HepG2 (cell line): ENCODE data around the gene INO80C. TPM values are rescaled to one million over a fixed set of nuclear protein-coding genes. Genes with fewer than 3 reads are reported as not detected.

Experiments used
- EZH2 ChIP-seq: conservative IDR thresholded peaks from 2 replicates; pipeline ENCODE4 v1.6.1; 2012; ENCODE audit warnings: mild to moderate bottlenecking, low read depth, low read length, moderate library complexity
- GPN1 ChIP-seq: sonication (generic); formaldehyde crosslinking; IDR thresholded peaks from 2 replicates; pipeline ENCODE4 v1.5.1; 2020; ENCODE audit warnings: missing genetic modification reagents, borderline replicate concordance
- ISX ChIP-seq: sonication (generic); formaldehyde crosslinking; conservative IDR thresholded peaks from 2 replicates; pipeline ENCODE4 v1.5.0; 2020; ENCODE audit warnings: missing genetic modification reagents
- MNT ChIP-seq: fragments of 450-650 bp; IDR thresholded peaks from 2 replicates; pipeline ENCODE4 v1.6.1; 2016
- NCOA1 ChIP-seq: sonication (generic); formaldehyde crosslinking; IDR thresholded peaks from 2 replicates; pipeline ENCODE4 v1.9.0; 2021; ENCODE audit warnings: missing genetic modification reagents
- NCOA2 ChIP-seq: sonication (generic); formaldehyde crosslinking; IDR thresholded peaks from 2 replicates; pipeline ENCODE4 v1.8.0; 2022; ENCODE audit warnings: inconsistent platforms
- NR0B2 ChIP-seq: sonication (generic); formaldehyde crosslinking; IDR thresholded peaks from 2 replicates; pipeline ENCODE4 v1.4.0; 2020; ENCODE audit warnings: mild to moderate bottlenecking, missing genetic modification reagents
- PREB ChIP-seq: sonication (generic); formaldehyde crosslinking; IDR thresholded peaks from 2 replicates; pipeline ENCODE4 v1.4.0; 2020; ENCODE audit warnings: missing genetic modification reagents
- REL ChIP-seq: sonication (generic); formaldehyde crosslinking; conservative IDR thresholded peaks from 2 replicates; pipeline ENCODE4 v1.8.0; 2022; ENCODE audit warnings: mild to moderate bottlenecking, missing genetic modification reagents, moderate library complexity
- SIX4 ChIP-seq: sonication (generic); formaldehyde crosslinking; IDR thresholded peaks from 2 replicates; pipeline ENCODE4 v1.4.0; 2020; ENCODE audit warnings: missing genetic modification reagents
- TFDP1 ChIP-seq: IDR thresholded peaks from 2 replicates; pipeline ENCODE4 v1.6.1; 2016; ENCODE audit warnings: missing compliant biosample characterization, missing genetic modification reagents, borderline replicate concordance
- ZBTB3 ChIP-seq: sonication (generic); formaldehyde crosslinking; IDR thresholded peaks from 2 replicates; pipeline ENCODE4 v1.4.0; 2020; ENCODE audit warnings: low read depth, mild to moderate bottlenecking, moderate library complexity, missing genetic modification reagents, borderline replicate concordance
- ZBTB34 ChIP-seq: sonication (generic); formaldehyde crosslinking; IDR thresholded peaks from 2 replicates; pipeline ENCODE4 v1.8.0; 2022; ENCODE audit warnings: mild to moderate bottlenecking, missing genetic modification reagents
- ZFP36L2 ChIP-seq: sonication (generic); formaldehyde crosslinking; IDR thresholded peaks from 2 replicates; pipeline ENCODE4 v1.4.0; 2020; ENCODE audit warnings: missing genetic modification reagents
- ZMAT3 ChIP-seq: sonication (generic); formaldehyde crosslinking; conservative IDR thresholded peaks from 2 replicates; pipeline ENCODE4 v1.7.0; 2021; ENCODE audit warnings: missing genetic modification reagents
- ZNF225 ChIP-seq: sonication (generic); formaldehyde crosslinking; IDR thresholded peaks from 2 replicates; pipeline ENCODE4 v1.4.0; 2020; ENCODE audit warnings: mild to moderate bottlenecking, missing genetic modification reagents
- ZNF512B ChIP-seq: sonication (generic); formaldehyde crosslinking; IDR thresholded peaks from 2 replicates; pipeline ENCODE4 v1.5.1; 2020; ENCODE audit warnings: missing genetic modification reagents, mild to moderate bottlenecking, borderline replicate concordance
- ZNF549 ChIP-seq: sonication (generic); formaldehyde crosslinking; IDR thresholded peaks from 2 replicates; pipeline ENCODE4 v1.5.0; 2020; ENCODE audit warnings: missing genetic modification reagents
- ZNF570 ChIP-seq: sonication (generic); formaldehyde crosslinking; IDR thresholded peaks from 2 replicates; pipeline ENCODE4 v1.4.0; 2020; ENCODE audit warnings: mild to moderate bottlenecking, missing genetic modification reagents, borderline replicate concordance
- ZNF788 ChIP-seq: sonication (generic); formaldehyde crosslinking; IDR thresholded peaks from 2 replicates; pipeline ENCODE4 v1.5.0; 2020; ENCODE audit warnings: mild to moderate bottlenecking, missing genetic modification reagents, borderline replicate concordance
- ZSCAN21 ChIP-seq: sonication (generic); formaldehyde crosslinking; IDR thresholded peaks from 2 replicates; pipeline ENCODE4 v1.8.0; 2022; ENCODE audit warnings: mild to moderate bottlenecking, missing genetic modification reagents, moderate library complexity, borderline replicate concordance
- polyA plus RNA-seq, 8 experiments: library from polyadenylated mRNA; depleted of rRNA in 3 of 8; stranded (reverse) in 7 of 8; unstranded in 1 of 8; fragments of >200 nt; fragmentation: Illumina TruSeq in 4 of 8; extraction: Trizol in 4 of 8; gene quantifications; 2 replicates each; pipeline versions ENCODE4 v1.2.1 to v1.2.3, GENCODE V29; 2011 to 2016; ENCODE audit warnings: low read depth in 4 of 8, missing spikeins in 1 of 8, mixed read lengths in 1 of 8; ENCODE audit not compliant: insufficient read depth in 1 of 8
- total RNA-seq, 5 experiments: library from RNA; depleted of rRNA; stranded (reverse); fragments of >200 nt; fragmentation: Illumina TruSeq; extraction: Trizol; gene quantifications; 2 replicates each; pipeline ENCODE4 v1.2.3, GENCODE V29; 2016; ENCODE audit warnings: low read depth in 1 of 5

INO80C gene
- total and polyA plus RNA-seq, 2 of the 13 experiments (the other 11 are each of a cell fraction or from before 2014, with no cell fraction given), result 8.2 to 15.4 TPM

GRCh38 chr18:35458677-35459441 lies 38.9 kb downstream of the INO80C start (continued):
- TF ChIP-seq MNT (no peak), ZNF570 (no peak), ZNF788 (CRISPR knock-in tag) (peak; percentile 78; the same call in 1 of the 2 replicates), NR0B2 (CRISPR knock-in tag) (no peak), NCOA2 (CRISPR knock-in tag) (no peak; the same call in 1 of the 2 replicates), PREB (CRISPR knock-in tag) (no peak), ZBTB34 (CRISPR knock-in tag) (no peak), ZBTB3 (CRISPR knock-in tag) (no peak), ZMAT3 (CRISPR knock-in tag) (no peak), REL (CRISPR knock-in tag) (no peak), EZH2 (no peak), ZNF512B (no peak), ZNF225 (CRISPR knock-in tag) (no peak), NCOA1 (CRISPR knock-in tag) (no peak), ISX (no peak), SIX4 (CRISPR knock-in tag) (no peak), GPN1 (CRISPR knock-in tag) (no peak), ZSCAN21 (CRISPR knock-in tag) (peak; percentile 76; the same call in 1 of the 2 replicates), ZFP36L2 (CRISPR knock-in tag) (no peak), ZNF549 (CRISPR knock-in tag) (no peak), TFDP1 (CRISPR knock-in tag) (no peak)
